ENCODE results near the gene ATRN. TPM values are rescaled to one million over a fixed set of nuclear protein-coding genes. Genes with fewer than 3 reads are reported as not detected.

The ATRN gene
- total and polyA plus RNA-seq, 8 donors: 2.9 to 63.9 (median 24.2) TPM

- TF ChIP-seq CTCF (IDR thresholded peaks at IDR 0.05) (no peak), EP300 (IDR thresholded peaks at IDR 0.05) (no peak), POLR2A (IDR thresholded peaks at IDR 0.05) (no peak), POLR2AphosphoS5 (IDR thresholded peaks at IDR 0.05) (no peak)
- WGBS, 5 donors: 81 to 94% (median 92%) methylated on average over 14 to 16 of the region's 16 CpGs
- DNase-seq: no peak
- no peaks in the 10 kb centered on the region for H3K27me3 ChIP-seq
- no peak overlapping the region for H3K4me3 ChIP-seq
- H3K36me3 ChIP-seq: no peaks in the 10 kb centered on the region
- H3K4me1 ChIP-seq: no peaks in the 10 kb centered on the region
- intact Hi-C loops (cut with DNase I; ENCODE audit: low total_unique reads): no loop called here
- peaks cover 0 to 7% (median 3%) of the 10 kb centered on the region in 4 donors for H3K9me3 ChIP-seq
- no peak overlapping the region for H3K27ac ChIP-seq
Observed at GRCh38 chr20:3699037-3699436, 228.2 kb downstream of the ATRN start.

Small RNA genes lying within 50 kb of the gene (small RNA-seq; reads per million reads assigned to genes)
- 0 reads per million in 4 donors for gene AL353193.1

Other genes with a start within 250 kb of the ATRN start
- gene SLC4A11, start 231.8 kb upstream of the ATRN start, total RNA-seq: 10 to 100 TPM in 1 of 5 donors, 1 to 10 TPM in 2, under 1 TPM in 1, not detected in 1; 0.37 to 22.3 (median 7.8) TPM
- 10 to 100 TPM in 1 of 3 donors, under 1 TPM in 2; 0.46 to 11.2 (median 0.87) TPM for gene SLC4A11, start 231.8 kb upstream of the ATRN start, polyA plus RNA-seq
- gene DNAAF9, start 63.3 kb upstream of the ATRN start, total RNA-seq: 10 to 100 TPM in 4 of 5 donors, 1 to 10 TPM in 1; 1.2 to 23.7 (median 17.9) TPM
- gene DNAAF9, start 63.3 kb upstream of the ATRN start, polyA plus RNA-seq: 1 to 10 TPM; 3.4 to 4.1 (median 3.6) TPM
- not detected for gene GFRA4, start 192.4 kb downstream of the ATRN start, total RNA-seq
- gene GFRA4, start 192.4 kb downstream of the ATRN start, polyA plus RNA-seq: not detected
- 100 to 1,000 TPM in 2 of 5 donors, 10 to 100 TPM in 3; 20.6 to 143 (median 96.9) TPM for gene ADAM33, start 211.0 kb downstream of the ATRN start, total RNA-seq
- 10 to 100 TPM in 2 of 3 donors, 1 to 10 TPM in 1; 4.6 to 29.8 (median 11.1) TPM for gene ADAM33, start 211.0 kb downstream of the ATRN start, polyA plus RNA-seq
- gene SIGLEC1, start 241.6 kb downstream of the ATRN start, total RNA-seq: 10 to 100 TPM in 1 of 5 donors, 1 to 10 TPM in 4; 1.7 to 22.2 (median 4.5) TPM
- gene SIGLEC1, start 241.6 kb downstream of the ATRN start, polyA plus RNA-seq: 1 to 10 TPM; 1.4 to 1.8 (median 1.5) TPM

All from stomach (tissue), 9 donors.